ENCODE measurements around the gene ZAP70.
"Not testable (repeated sequence)": the region's sequence is repeated elsewhere in the genome, so short reads cannot be mapped to it uniquely, and the experiment has no call there.

ZAP70 gene

DNA sequence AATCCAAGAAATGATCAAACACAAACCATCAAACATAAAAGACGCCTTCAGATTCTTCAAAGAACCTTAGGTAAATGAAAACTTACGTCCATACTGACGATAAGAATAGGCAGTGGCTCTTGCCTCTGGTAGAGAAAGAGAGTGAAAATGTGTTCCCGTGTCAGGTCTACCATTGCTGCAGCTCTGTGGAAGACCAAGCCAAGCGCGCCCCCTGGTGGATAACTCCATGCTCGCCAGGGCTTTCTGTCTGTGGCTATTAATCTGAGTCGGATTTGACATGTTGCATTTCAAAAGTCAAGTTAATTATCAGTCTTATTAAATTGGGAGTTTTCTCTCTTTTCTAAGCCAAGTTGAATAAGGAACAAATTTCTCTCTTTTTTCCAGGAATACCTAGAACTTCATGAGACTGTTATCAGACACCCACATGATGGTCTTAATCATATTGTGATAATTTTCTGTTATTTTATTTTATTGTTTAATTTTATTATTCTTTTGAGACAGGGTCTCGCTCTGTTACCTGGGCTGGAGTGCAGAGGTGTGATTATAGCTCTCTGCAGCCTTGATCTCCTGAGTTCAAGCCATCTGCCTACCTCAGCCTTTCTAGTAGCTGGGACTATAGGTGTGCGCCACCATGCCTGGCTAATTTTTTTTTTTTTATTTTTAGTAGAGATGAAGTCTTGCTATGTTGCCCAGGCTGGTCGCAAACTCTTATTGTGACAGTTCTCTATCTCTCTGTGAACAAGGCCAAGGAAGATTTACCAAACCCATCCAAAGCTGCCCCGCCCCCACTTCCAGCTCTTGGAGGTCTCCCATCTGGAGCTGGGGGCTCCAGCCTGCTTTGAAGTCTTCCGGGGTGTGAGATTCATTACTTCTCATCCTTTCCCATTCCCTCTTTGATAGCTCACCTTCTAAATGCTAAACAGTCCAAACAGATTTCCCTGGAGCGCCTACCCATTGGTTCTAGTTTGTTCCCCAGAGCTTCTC, 15.8 kb upstream of the ZAP70 start:
- DNase-seq (ENCODE audit: low read depth in 3 of 3, low spot score in 1 of 3) = peak; percentile 83 to 95 (median 85)

DNA sequence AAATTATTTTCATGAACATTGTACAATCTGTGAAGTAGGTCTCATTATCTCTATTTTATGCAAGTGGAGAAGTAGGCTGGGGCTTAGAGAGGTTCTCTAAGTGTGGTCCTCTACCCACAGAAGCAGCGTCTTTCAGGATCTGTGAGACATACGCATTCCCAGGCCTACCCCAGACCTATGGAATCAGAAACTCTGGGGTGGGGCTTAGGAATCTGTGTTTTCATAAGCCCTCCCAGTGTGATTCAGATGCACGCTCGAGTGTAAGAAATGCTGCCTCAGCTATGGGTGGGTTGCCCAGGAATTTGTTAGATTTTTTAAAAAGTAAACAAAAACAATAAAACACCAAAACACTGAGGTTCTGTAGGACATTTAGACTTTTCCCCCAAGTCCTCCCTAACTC, 14.8 kb upstream of the ZAP70 start:
- DNase-seq (ENCODE audit: low read depth in 3 of 3, low spot score in 1 of 3) = no peak

DNA sequence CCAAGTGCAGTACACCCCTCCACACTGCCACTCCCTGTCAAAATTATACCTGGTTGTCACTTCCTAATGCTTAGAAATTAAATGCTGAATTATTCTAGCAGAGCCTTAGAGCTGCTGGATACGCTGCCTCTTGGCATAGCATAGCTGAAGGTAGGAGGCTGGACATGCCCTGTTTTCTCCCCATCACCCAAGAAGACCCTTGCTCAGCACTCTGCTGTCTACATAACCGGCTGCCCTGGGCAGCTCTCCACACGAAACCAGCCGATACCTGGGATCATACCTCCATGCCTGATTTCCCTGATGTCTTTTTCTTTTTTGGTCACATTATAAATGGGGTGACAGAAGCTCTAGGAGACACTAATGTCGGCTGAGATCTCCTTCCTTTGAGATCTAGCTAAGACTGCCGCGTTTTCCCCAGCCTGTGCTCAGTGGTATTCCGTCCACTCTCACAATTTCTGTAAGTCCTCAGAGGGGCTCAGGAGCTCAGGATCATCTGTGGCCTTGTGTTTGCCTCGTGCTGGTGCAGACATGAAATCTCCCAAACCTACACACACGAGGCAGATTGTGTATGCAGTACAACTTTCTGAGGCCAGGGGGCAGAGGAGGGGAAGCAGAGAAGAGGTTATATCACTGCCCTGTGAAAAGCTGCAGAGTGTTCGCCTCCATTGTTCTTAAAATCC, 13.5 kb upstream of the ZAP70 start:
- peak in 1 of 3 donors; percentile 49 for DNase-seq (ENCODE audit: low read depth in 3 of 3, low spot score in 1 of 3)

DNA sequence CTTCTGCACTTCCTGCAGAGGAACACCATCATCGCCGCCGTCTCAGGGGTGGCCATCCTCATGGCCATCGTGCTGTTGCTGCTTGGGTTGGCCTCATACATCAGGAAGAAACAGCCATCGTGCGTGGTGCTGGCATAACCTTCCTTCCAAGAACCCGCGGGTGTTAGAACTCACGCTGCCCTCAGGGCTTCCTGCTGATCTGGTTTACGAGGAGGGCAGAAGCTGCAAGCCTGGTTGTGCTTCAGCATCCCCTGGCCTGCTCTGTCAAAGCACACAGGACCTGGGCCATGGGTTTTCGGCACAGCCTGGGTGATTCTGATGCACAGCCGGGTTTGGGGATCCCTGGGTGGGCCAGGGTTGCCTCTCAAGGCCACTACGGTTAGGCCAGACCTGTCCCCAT, 12.2 kb upstream of the ZAP70 start:
- DNase-seq (ENCODE audit: low read depth in 3 of 3, low spot score in 1 of 3) = no peak

DNA sequence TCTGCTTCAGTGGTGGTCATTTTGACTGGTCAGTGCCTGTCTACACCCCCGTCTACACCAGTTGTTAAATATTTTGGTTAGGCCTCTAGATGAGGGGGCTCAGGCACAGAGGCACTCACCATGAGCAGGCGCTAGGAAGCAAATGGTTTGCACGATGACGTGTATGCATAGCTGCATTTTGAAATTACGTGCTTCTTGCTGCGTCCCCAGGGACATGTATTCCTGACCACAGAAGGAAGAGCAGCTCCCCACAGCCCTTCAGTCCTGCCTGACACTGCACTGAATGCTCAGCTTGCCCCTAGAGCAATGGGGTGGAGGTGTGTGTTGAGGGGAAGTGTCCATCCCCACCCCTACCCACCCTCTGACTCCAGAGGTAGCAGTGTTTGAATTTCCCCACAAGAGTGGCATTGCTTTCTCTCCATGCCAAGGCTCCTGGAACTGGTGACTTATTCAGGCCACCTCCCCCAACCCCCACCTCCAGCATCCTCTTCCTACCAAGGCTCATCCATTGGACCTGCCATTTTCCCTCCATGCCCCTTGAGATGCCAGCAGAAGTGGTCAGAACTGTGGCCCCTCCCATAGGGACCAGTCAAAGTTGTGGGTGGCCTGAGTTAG, 11.4 kb upstream of the ZAP70 start:
- DNase-seq (ENCODE audit: low read depth in 3 of 3, low spot score in 1 of 3) = no peak

DNA sequence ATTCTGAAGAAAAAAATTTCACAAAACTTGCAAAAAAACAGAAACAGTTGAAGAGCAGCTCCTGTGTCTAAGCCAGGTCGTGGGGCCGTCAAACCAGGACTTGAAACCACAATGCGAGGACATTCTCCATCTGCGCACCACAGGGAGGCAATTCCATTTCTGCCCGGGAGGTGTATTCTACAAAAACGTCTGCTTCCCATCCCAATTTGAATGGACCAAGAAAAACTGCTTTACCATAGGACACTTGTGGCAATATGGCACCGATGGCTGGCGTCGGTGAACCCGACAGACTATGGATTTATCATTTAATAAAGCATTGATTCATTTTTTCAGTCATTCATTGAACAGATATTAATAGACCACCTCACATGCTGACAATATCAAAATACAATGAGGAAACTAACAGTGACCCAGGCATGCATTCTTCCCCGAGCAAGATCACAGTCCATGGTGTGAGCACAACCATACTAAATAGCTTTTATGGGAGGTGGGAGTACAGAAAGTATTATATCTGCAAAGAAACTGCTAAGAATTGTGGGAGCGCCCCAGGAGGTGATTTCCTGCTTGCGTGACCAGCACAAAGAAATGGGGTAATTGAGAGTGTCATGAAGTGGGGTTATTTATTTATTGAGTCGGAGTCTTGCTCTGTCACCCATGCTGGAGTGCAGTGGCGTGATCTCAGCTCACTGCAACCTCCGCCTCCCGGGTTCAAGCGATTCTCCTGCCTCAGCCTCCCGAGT, 10.5 kb upstream of the ZAP70 start:
- no peak for DNase-seq (ENCODE audit: low read depth in 3 of 3, low spot score in 1 of 3)

DNA sequence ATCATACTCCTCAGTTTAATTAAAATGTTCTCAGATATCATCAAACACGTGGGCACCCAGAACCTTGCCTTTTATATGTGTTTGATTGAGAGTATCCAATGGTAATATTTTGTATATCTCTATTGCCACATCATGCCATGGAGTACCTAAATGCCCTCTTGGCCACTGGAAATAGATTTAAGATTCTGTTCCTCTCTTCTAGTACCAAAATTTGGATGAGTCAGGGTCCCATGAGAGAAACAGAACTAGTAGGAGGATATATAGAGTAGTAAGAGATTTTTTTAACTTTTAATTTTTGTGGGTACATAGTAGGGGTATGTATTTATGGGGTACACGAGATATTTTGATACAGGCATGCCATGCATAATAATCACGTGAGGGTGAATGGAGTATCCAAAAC, 9.6 kb upstream of the ZAP70 start:
- DNase-seq (ENCODE audit: low read depth in 3 of 3, low spot score in 1 of 3) = no peak

DNA sequence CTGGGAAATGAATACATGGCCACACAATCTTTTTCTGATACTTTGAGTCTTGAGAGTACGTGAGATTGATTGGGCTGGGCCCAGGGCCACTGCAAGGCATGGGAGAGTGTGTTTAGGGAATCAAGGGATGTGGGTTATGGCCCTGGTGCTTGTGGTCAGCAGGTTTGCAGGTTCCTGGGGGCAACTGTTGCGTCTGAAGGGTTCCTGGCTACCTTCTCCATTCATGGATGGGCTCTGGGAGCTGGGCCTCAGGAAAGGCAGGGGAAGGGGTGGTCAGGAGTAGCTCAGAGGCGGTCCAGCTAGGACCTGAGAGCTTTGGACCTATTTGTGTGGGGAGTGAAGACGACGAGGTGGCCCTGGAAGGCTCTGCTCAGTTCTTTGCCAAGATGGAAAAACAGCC, 8.4 kb upstream of the ZAP70 start:
- DNase-seq (ENCODE audit: low read depth in 3 of 3, low spot score in 1 of 3) = no peak

DNA sequence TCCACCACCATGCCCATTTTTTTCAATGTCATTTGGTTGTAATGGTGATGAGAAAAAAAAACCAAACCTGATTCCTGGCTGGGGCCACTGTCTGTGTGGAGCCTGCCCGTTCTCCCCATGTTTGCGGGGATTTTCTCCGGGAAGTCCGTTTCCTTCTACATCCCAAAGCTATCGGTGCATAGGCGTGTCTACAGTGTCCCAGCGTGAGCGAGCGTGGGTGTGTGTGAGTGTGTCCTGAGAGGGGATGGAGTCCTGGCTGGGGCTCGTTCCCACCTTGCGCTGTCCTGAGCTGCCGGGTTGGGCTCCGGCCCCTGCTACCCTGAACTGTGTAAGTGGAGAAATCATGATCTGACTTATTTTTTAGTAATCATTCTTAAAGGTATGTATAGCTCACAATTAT, 7.3 kb upstream of the ZAP70 start:
- no peak for DNase-seq (ENCODE audit: low read depth in 3 of 3, low spot score in 1 of 3)

DNA sequence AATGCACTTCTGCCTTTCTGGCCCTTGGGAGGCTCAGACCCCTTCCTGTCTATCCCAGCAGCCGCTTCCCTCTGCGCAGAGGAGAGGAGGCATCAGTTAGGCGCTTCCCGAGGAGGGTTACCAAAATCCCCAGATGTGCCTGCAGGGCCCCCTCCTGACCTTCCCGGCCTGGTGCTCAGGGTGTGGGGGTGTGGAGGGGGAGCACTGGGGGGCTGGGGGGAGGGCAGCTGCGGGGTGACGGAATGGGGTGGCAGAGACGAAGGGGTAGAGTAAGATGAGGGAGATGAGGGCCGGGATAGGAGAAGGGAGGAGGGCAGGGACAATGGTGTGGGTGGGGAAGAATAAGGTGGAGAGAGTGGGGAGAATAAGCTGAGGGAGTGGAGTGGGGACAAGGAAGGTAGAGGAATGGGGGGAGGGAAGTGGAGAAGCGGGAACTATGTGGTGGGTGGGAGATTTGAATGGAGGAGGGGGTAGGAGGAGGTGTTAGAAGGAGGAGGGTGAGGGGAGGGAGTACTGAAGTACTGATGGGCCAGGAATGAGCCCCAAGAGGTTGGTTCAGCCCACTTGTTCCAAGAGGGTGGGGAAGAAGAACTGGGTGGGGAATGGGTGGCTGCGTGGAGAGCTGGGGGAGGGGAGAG, 6.5 kb upstream of the ZAP70 start:
- DNase-seq (ENCODE audit: low read depth in 3 of 3, low spot score in 1 of 3) = no peak

DNA sequence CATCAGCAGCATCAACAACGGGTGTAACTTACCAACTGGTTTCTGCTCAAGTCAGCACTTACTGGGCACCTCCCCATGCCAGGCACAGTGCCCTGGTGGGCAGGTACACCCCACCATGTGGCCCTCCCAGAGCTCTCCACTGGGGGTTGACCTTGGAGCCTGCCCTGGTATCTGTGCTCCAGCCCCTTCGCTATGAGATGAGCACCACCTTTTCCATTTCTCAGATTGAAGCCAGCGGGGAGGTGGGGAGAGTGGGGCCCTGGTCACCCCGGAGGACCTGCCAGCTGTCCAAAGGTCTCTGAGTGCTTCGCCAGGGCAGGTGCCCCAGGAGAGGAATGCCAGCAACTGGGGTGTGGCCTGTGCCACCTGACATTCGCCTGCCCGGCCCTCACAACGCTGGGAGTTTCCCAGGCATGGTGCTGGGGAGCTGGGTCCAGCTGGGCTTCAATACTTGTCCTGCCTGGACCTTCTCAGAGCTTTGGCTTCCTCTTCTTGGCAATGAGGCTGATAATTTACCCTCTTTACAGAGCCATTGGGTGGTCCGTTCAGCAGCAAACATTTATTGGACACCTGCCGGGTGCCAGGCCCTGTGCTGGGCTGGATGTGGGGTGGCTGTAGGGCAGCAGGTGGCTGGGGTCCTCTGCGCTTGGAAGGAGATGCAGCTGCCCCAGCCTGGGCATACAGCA, 5.9 kb upstream of the ZAP70 start:
- no peak for DNase-seq (ENCODE audit: low read depth in 3 of 3, low spot score in 1 of 3)

DNA sequence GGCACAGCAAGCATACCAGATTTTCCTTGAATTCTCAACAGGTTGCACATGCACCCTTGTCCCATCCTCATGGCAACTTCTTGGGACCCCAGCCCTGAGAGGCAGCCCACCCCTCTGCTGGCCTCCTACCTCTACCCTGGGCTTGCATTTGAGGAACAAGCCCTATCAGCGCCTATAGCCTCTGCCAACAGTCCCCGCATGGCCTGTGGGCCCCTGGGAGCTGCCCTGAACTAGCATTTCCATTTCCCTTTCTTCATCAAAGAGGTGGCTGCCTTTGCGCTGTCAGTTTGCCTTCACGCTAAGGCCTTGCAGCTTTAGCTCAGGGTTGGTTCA, 5.4 kb upstream of the ZAP70 start:
- no peak for DNase-seq (ENCODE audit: low read depth in 3 of 3, low spot score in 1 of 3)

DNA sequence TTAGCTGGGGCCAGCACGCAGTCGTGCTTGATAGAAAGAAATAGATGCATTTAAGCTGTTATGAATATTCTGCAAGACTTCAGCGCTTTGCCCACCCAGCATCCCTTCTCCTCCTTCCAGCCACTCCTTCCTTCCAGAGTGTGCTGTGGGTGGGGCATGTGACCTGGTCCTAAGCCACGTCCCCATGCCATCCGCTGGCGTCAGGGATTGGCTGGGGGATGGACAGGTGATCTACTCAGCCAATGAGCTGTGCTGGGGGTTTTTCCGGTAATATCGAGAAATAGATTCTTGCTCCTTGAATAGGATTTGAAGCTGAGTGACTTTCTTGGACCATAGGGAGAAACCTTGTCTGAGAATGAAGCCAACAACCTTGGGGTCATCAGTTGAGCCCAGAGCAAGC, 4.8 kb upstream of the ZAP70 start:
- DNase-seq (ENCODE audit: low read depth in 3 of 3, low spot score in 1 of 3) = no peak

DNA sequence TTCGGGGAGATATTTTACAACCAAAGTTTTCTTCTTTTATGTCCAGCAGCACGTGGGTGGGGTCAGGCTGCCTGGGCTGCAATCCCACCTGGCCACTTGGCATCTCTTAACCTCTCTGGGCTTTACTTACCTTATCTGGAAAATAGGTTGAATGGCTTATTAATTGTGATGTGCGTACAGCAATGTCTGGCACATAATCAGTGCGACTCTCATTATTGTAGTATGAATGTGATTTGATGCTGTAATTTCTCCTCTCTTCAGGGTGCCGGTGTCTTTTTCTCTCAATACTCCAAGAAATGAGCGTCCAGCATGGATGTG, 2.0 kb upstream of the ZAP70 start:
- DNase-seq (ENCODE audit: low read depth in 3 of 3, low spot score in 1 of 3) = no peak

DNA sequence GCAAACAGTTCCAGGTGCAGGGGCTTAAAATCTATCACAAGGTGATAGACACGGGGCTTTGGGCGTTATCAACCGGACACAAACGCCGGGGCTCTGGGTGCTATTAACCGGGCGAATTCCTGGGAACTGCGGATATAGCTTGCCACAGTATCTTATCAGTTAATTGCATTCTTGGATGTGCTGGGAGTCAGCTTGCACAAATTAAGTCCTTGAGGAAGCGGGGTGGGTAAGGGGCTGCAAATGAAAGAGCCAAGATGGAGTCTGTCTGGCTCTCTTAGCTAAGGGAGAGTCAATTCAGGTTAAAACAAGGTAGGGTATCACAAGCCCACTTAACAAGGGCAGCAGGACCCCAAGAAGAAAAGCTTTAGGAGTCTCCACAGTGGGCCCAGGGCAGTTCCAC, 1.2 kb upstream of the ZAP70 start:
- not testable (repeated sequence) for DNase-seq (ENCODE audit: low read depth in 3 of 3, low spot score in 1 of 3)

DNA sequence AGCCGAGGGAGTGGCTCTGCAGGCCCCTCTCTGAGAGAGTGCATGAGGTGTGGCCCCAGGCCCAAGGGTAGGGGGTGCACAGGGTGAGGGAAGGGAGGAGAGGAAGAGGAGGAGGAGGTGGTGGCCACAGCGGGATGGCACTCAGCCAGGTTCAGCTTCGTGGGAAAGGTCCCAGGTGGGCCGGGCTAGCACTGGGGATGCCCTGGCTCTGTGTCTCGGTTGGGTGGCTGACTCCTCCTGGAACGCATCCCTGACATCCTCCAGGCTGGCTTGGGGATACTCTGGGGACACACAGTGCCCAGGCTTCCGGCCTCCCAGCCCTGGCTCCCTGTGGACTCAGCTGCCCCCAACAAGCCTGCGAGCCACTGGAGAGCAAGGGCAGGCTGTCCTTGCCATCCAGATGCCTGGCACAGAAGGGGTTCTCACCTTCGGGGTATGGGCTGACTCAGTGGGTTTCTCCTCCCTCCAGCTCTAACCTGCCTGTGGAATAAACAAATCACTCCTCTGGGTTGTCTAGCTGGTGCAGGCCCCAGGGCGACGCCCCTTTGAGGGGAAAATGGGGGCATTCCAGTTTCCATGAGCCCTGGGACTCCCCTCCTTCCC, 582 bp upstream of the ZAP70 start:
- DNase-seq (ENCODE audit: low read depth in 3 of 3, low spot score in 1 of 3) = no peak

DNA sequence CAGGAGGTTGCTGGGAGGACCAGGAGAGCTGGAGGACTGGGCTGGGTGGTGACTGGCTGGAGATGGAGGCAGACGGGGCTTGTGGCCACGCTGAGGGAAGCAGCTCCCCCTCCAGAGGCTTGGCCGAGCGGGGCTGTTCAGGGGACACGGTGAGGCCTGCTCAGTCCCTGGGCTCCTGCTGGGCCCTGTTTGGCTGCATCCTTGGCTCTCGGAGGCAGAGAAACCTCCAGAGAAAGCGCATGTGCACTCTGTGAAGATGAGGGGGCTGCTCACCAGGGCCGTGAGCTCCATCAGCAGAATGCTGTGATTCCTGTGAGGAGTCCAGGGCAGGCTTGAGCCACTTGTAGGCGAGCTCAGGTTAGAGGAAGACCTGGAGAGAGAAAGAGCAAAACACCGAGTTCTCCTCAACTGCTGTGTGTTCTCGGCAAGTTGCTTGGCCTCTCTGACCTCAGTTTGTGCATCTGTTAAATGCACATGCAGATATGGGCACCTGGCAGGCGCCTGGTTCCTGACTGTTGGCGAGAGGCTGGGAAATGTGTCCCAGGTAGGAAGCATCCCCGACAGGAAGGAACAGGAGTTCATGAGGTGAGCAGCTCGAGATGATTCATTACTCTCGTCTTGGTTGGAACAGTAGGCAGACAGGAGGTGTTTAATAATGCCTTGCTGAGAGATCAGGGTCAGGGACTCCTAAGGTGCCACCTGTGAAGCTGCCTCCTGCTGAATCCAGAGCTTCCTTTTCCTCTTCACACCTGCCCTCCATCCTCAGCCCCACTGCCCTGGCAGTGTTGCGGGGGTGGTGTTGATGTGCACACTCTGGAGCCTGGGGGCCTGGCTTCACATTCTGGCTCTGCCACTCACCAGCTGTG, 941 bp downstream of the ZAP70 start:
- DNase-seq (ENCODE audit: low read depth in 3 of 3, low spot score in 1 of 3) = no peak

DNA sequence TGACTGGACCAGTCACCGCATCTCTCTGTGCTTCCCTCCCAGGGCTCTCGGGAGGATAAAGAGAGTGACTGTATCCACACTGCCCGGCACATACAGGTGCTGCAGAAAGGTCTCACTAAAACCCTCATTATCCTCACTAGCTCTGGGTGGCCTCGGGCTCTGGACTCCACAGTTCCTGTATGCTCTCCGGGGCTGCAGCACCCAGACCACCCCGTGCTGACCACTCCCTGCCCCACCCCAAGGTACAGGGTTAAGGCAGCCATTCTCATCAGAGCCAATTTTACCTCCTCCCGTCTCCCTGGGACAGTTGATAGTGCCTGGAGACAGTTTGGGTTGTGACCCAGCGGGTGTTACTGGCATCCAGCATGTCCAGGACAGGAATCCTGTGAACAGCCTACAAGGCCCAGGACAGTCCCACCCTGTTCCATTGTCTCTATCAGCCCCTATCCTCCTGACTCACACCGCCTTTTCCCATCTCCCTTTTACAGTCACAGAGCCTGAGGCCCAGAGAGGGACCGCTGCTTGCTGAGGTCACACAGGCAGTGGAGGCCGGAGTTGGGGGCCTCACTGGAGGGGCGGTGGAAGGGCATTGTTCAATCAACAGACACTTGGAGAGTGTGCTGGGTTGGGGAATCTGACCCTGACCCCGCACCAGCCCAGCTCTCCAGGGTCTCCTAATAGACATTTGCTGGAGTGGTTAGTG, 1.7 kb downstream of the ZAP70 start:
- DNase-seq (ENCODE audit: low read depth in 3 of 3, low spot score in 1 of 3) = no peak

Data from stimulated activated CD4-positive, alpha-beta T cell treated with anti-CD3 and anti-CD28 coated beads, TNF-alpha, amount 100 ng/mL, for 1 hour (primary cell).